HG03565 (cell line): ENCODE results near the gene GPATCH11.

Experiments
- ATAC-seq: cut with Tn5 transposase; IDR thresholded peaks from one replicate; pipeline ENCODE4 v1.9.1; 2021; ENCODE audit warnings: mild to moderate bottlenecking, moderate library complexity; ENCODE audit not compliant: unreplicated experiment

The GPATCH11 gene

GRCh38 chr2:37083873-37084794 is at the start of gene GPATCH11, which contains the start of gene HEATR5B:
TSS of gene GPATCH11 (plus strand) at chr2:37084518. CDS start at chr2:37088382, 3,864 bp downstream.
TSS of gene HEATR5B (minus strand) at chr2:37084372. CDS start at chr2:37083414, 958 bp downstream.
- peak; percentile 68 for ATAC-seq

GRCh38 chr2:37037771-37038170 is 46.5 kb upstream of the GPATCH11 start:
- ATAC-seq: no peak

GRCh38 chr2:37039580-37039979 is 44.7 kb upstream of the GPATCH11 start:
- no peak for ATAC-seq

- ATAC-seq: no peak
Measured at GRCh38 chr2:37052600-37053332, 31.6 kb upstream of the GPATCH11 start.

GRCh38 chr2:37059841-37060240 is 24.5 kb upstream of the GPATCH11 start:
- ATAC-seq: no peak

- ATAC-seq: no peak
Measured at GRCh38 chr2:37060446-37060845, 23.9 kb upstream of the GPATCH11 start.

DNA sequence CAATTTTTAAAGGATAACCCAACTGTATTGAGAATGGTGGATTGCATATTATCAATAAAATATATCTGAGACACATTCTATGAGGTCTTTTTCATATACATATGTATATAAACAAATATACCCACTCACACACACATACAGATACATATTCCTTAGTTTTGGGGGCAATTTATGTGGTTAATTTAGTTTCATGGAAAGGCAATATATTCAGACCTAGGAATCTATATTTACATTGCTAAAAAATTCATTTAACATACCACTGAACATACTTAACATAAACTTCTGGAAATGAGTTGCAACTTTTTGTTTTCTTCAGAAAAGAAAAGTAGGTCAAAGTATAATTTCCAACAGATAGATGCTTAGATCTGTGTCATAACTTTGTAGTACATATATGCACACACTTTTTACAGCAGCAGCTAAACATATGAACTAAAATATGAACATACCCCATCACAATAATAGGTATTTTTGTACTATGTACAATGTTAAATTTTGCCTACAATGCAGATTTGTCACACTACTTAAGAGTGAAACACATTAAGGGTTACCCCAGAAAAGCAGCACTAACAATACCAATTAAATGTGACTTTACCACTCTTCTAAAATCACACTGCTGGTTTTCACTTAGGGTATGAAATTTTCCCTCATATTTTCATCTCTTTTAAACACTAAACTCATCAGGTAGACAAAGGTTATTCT is 23.2 kb upstream of the GPATCH11 start:
- ATAC-seq: no peak

GRCh38 chr2:37061776-37062175 is 22.5 kb upstream of the GPATCH11 start:
- no peak for ATAC-seq

GRCh38 chr2:37068686-37069085 is 15.6 kb upstream of the GPATCH11 start:
- ATAC-seq: no peak

DNA sequence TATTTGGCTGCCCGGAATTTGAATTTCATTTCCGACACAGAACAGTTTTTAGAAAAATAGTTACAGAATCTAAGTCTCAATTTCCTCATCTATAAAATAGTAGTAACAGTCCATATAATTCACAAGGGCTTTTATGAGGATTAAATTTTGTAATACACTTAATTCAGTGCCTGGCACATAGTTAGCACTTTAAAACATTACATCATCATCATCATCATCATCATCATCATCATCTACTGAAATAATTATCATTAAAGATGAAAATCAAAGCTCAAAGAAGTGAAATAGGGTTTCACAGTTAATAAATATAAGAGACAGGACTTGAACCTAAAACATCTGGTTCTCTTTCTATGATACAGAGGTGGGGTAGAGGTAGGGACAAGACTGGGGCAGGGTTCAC is 13.4 kb upstream of the GPATCH11 start:
- no peak for ATAC-seq

GRCh38 chr2:37080266-37080665 is 4.1 kb upstream of the GPATCH11 start:
- no peak for ATAC-seq

DNA sequence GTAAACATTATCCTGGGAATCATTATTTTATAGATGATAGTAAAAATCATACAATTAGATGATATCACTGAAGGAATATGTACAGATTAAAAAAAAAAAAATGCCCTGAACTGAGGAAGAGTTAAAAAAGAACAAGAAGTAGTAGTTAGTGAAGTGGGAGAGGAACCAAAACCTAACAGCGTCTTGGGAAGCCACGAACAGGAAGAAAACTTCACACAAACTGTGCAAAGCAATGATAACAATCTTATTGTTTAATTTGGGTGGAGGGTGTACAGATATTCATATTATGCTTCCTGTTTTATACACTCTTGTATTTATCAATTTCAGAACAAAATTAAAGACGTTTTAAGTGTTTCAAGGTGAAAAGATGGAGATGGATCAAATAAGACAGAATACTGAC is 3.6 kb upstream of the GPATCH11 start:
- ATAC-seq: no peak

GRCh38 chr2:37084797-37085196 is 479 bp downstream of the GPATCH11 start:
- ATAC-seq: no peak

- no peak for ATAC-seq
Measured at GRCh38 chr2:37085731-37086147, 1.4 kb downstream of the GPATCH11 start.

GRCh38 chr2:37090019-37090477 is 5.7 kb downstream of the GPATCH11 start:
- peak; percentile 86 for ATAC-seq

DNA sequence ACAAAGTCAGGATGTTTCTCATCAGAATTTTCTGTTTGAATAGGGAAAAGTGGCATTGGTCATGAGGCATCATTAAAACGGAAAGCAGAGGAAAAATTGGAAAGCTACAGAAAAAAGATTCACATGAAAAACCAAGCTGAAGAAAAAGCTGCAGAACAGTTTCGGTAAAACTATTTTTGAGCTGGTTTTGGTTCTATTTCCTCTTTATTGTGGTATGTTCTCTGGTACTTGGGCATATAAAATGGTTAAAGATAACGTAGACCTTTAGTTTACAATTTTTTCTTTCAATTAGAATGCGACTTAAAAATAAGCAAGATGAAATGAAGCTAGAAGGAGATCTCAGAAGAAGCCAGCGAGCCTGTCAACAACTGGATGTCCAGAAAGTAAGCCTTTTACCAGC is 7.6 kb downstream of the GPATCH11 start:
- peak; percentile 32 for ATAC-seq

DNA sequence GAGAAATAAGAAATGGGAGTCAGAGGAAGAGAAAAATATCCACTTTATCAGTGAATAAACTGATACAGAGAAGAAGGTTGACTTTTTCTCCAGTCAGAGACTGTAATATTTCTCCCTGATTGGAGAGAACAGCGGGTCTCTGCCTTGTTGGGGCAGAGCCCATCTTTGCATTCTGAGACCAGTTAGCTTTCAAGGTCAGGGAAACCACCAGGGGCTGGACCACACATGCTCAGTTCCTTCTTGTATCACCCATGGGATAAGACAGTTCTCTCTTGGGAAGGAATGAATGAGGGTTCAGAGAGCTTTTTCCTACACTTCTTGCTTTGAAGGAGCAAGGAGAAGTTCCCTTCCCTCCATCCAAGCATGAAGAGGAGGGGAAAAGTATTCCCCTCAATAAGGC is 12.2 kb downstream of the GPATCH11 start:
- no peak for ATAC-seq

GRCh38 chr2:37098416-37099118 is 14.2 kb downstream of the GPATCH11 start:
- ATAC-seq: no peak

GRCh38 chr2:37100054-37100453 is 15.7 kb downstream of the GPATCH11 start:
- ATAC-seq: no peak

- no peak for ATAC-seq
Measured at GRCh38 chr2:37102588-37102987, 18.3 kb downstream of the GPATCH11 start.
